ENCODE measurements around the gene EEFSEC.

- TF ChIP-seq CTCF (optimal IDR thresholded peaks at IDR 0.05 in 1 of 3, IDR thresholded peaks at IDR 0.05 in 1 of 3, conservative IDR thresholded peaks at IDR 0.05 in 1 of 3; ENCODE audit: extremely low read depth in 1 of 3, insufficient read depth in 2 of 3, low read length in 3 of 3) (no peak), EZH2 (IDR thresholded peaks at IDR 0.05; ENCODE audit: low read length) (no peak)
Observed at GRCh38 chr3:128123156-128123537, 30.1 kb upstream of the EEFSEC start.
